Small intestine (tissue), 7 donors: ENCODE measurements around the gene DUSP9. TPM values are rescaled to one million over a fixed set of nuclear protein-coding genes. Genes with fewer than 3 reads are reported as not detected.
"Not testable (repeated sequence)": the region's sequence is repeated elsewhere in the genome, so short reads cannot be mapped to it uniquely, and the experiment has no call there.

Experiments used
- DNase-seq, 2 donors: peaks; one replicate each; pipeline versions ENCODE4 v3.0.0 to v3.0.0-alpha.2; 2013
- FAIRE-seq: peaks from 2 replicates; lab custom pipeline; 2012; peaks lifted over from hg19 to GRCh38; lab: Jason Lieb, UNC
- H3K27ac ChIP-seq, 3 donors: one replicate each; pipeline ENCODE4 v1.5.1; 2013; ENCODE audit warnings: low read length in 2 of 3, mild to moderate bottlenecking in 2 of 3, control low read depth in 1 of 3, inconsistent platforms in 1 of 3, low read depth in 1 of 3, moderate library complexity in 1 of 3
- H3K27me3 ChIP-seq, 3 donors: one replicate each; pipeline ENCODE4 v1.6.1; 2013; ENCODE audit warnings: low read length in 3 of 3, inconsistent platforms in 1 of 3; ENCODE audit not compliant: control insufficient read depth in 3 of 3, insufficient read depth in 3 of 3
- H3K36me3 ChIP-seq, 3 donors: one replicate each; pipeline ENCODE4 v1.6.1; 2013; ENCODE audit warnings: low read length in 3 of 3, inconsistent platforms in 1 of 3, low read depth in 1 of 3, mild to moderate bottlenecking in 1 of 3, moderate library complexity in 1 of 3; ENCODE audit not compliant: control insufficient read depth in 3 of 3, insufficient read depth in 2 of 3
- H3K4me1 ChIP-seq, 3 donors: one replicate each; pipeline ENCODE4 v1.6.1; 2013; ENCODE audit warnings: low read length in 2 of 3, inconsistent platforms in 1 of 3, low read depth in 1 of 3, mild to moderate bottlenecking in 1 of 3, moderate library complexity in 1 of 3; ENCODE audit not compliant: control insufficient read depth in 3 of 3, insufficient read depth in 2 of 3
- H3K4me3 ChIP-seq, 3 donors: one replicate each; pipeline ENCODE4 v1.5.1; 2013; ENCODE audit warnings: low read length in 3 of 3, control low read depth in 1 of 3, inconsistent platforms in 1 of 3, low read depth in 1 of 3, mild to moderate bottlenecking in 1 of 3, moderate library complexity in 1 of 3
- H3K9me3 ChIP-seq, 2 donors: one replicate each; pipeline ENCODE4 v1.6.1; 2013; ENCODE audit warnings: low read depth in 1 of 2, low read length in 1 of 2; ENCODE audit not compliant: control insufficient read depth in 2 of 2, insufficient read depth in 1 of 2
- WGBS, 3 donors: extraction: QIAGEN DNeasy Blood & Tissue Kit; methylation state at CpG; one replicate each; pipeline ENCODE4 v1.1.7; 2013; 5-methylcytosine and 5-hydroxymethylcytosine counted together
- polyA plus RNA-seq, 4 donors: library from polyadenylated mRNA; stranded (reverse) in 3 of 4; unstranded in 1 of 4; fragments of 200-250 nt in 3 of 4; fragments of 120-200 nt in 1 of 4; gene quantifications; one replicate each; pipeline versions ENCODE4 v1.2.1 to v1.2.3, GENCODE V29; 2013
- donor health status: healthy with polysubstance abuse.
- donor health status: control.
- donor health status: control.
- donor health status: Bipolar disorder and iron deficiency.
- donor health status: healthy.

Gene DUSP9
- polyA plus RNA-seq, 4 donors: 0.06 to 5.5 TPM; not detected in 2

- peaks cover 0 to 8% (median 0%) of the 10 kb centered on the region in 3 donors for H3K4me1 ChIP-seq
- no peak for FAIRE-seq
- no peaks in the 10 kb centered on the region for H3K27me3 ChIP-seq
- H3K9me3 ChIP-seq: no peaks in the 10 kb centered on the region
- H3K4me3 ChIP-seq: no peak overlapping the region
- no peaks in the 10 kb centered on the region for H3K36me3 ChIP-seq
- no peak overlapping the region for H3K27ac ChIP-seq
- no peak for DNase-seq
- WGBS, 3 donors: 91 to 94% (median 91%) methylated on average over 13 to 17 of the region's 17 CpGs
Measured at GRCh38 chrX:153603131-153603656, 43.8 kb upstream of the DUSP9 start.

- not testable (repeated sequence) for H3K4me1 ChIP-seq, H3K36me3 ChIP-seq, H3K9me3 ChIP-seq, FAIRE-seq, H3K27me3 ChIP-seq, H3K27ac ChIP-seq, H3K4me3 ChIP-seq, DNase-seq
- 80 to 89% (median 86%) methylated on average over 17 to 18 of the region's 18 CpGs for WGBS, 3 donors
Measured at GRCh38 chrX:153604666-153605380, 42.2 kb upstream of the DUSP9 start.

- no peak for DNase-seq
- 85 to 89% (median 88%) methylated on average over 18 to 23 of the region's 23 CpGs for whole genome bisulfite sequencing, 3 donors
Measured at GRCh38 chrX:153606503-153606902, 40.5 kb upstream of the DUSP9 start.

DNA sequence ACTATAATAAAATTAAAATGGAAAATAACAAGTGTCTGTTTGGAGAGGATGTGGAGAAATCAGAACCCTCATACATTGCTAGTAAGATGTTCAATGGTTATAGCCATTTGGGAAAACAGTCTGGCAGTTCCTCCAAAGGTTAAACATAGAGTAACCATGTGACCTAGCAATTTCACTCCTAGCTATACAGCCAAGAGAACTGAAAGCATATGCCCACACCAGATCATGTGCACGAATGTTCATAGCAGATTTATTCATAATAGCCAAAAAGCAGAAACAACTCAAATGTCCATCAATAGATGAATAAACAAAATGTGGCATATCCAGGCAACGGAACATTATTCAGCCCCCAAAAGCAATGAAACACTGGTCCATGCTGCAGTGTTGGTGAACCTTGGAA lies 38.6 kb upstream of the DUSP9 start:
- Histone ChIP-seq H3K36me3 (no peaks in the 10 kb centered on the region), H3K4me1 (no peaks in the 10 kb centered on the region), H3K9me3 (no peaks in the 10 kb centered on the region), H3K4me3 (no peak overlapping the region), H3K27ac (no peak overlapping the region), H3K27me3 (peaks cover 0 to 2% (median 0%) of the 10 kb centered on the region in 3 donors)
- FAIRE-seq (no peak), DNase-seq (no peak)
- WGBS, 3 donors: 52 to 62% (median 58%) methylated on average over 2 of the region's 2 CpGs

More at GRCh38 chrX:153606503-153606902, 40.5 kb upstream of the DUSP9 start:
- H3K27ac ChIP-seq: no peak overlapping the region
- no peaks in the 10 kb centered on the region for H3K36me3 ChIP-seq
- H3K9me3 ChIP-seq: no peaks in the 10 kb centered on the region
- no peak for FAIRE-seq
- peaks cover 0 to 1% (median 0%) of the 10 kb centered on the region in 3 donors for H3K27me3 ChIP-seq
- H3K4me1 ChIP-seq: no peaks in the 10 kb centered on the region
- no peak overlapping the region for H3K4me3 ChIP-seq

DNA sequence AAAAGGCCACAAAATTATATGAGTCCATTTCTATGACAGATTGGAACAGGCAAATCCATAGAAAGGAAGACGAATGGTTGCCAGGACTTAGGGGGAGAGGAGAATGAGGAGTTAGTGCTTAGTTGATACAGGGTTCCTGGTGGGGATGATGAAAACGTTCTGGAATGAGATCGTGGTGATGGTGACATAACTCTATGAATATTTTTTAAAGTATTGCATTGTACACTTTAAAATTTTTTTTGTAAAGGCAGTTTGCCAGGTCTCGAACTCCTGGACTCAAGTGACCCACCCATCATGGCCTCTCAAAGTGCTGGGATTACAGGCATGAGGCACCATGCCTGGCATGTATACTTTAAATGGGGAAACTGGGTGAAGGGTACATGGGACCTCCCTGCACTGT lies 38.2 kb upstream of the DUSP9 start:
- FAIRE-seq (no peak), DNase-seq (no peak)
- WGBS, 3 donors: 58 to 72% (median 65%) methylated on average over 4 of the region's 4 CpGs
- Histone ChIP-seq H3K9me3 (no peaks in the 10 kb centered on the region), H3K27ac (no peak overlapping the region), H3K4me1 (no peaks in the 10 kb centered on the region), H3K27me3 (peaks cover 0 to 2% (median 0%) of the 10 kb centered on the region in 3 donors), H3K36me3 (no peaks in the 10 kb centered on the region), H3K4me3 (no peak overlapping the region)

- Histone ChIP-seq H3K27me3 (peaks cover 0 to 2% (median 0%) of the 10 kb centered on the region in 3 donors), H3K27ac (peak overlapping the region in 1 of 3 donors; percentile 17), H3K9me3 (no peaks in the 10 kb centered on the region), H3K36me3 (no peaks in the 10 kb centered on the region), H3K4me1 (no peaks in the 10 kb centered on the region), H3K4me3 (peak overlapping the region in 2 of 3 donors; percentile 19 to 37)
- FAIRE-seq (no peak), DNase-seq (peak; percentile 36 to 74)
- 3 to 39% (median 11%) methylated on average over 17 to 62 of the region's 63 CpGs for WGBS, 3 donors
Measured at GRCh38 chrX:153609917-153610835, 36.8 kb upstream of the DUSP9 start.

DNA sequence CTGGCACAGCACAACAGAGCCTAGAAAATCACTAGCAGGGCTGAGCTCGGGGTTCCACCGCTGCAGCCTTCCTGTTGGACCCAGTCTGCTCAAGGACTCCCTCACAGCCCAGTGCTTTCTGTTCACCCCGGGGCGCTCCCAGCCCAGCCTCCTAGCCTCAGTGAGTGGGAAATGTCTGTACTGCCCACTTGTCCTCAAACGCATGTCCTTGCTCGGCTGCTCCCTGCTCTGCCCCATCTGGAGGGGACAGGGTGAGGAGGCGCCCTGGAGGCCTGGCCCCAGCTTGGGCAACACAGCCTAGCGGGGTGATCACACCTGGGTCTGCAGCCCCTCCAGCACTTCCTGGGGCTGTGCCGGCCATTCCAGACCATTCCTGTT lies 36.2 kb upstream of the DUSP9 start:
- DNase-seq (no peak), FAIRE-seq (no peak)
- Histone ChIP-seq H3K27ac (peak overlapping the region in 1 of 3 donors; percentile 17), H3K9me3 (no peaks in the 10 kb centered on the region), H3K27me3 (peaks cover 0 to 2% (median 0%) of the 10 kb centered on the region in 3 donors), H3K4me3 (no peak overlapping the region), H3K4me1 (no peaks in the 10 kb centered on the region), H3K36me3 (no peaks in the 10 kb centered on the region)
- WGBS, 3 donors: 77 to 85% (median 84%) methylated on average over 9 of the region's 9 CpGs
